Dermis lymphatic vessel endothelial cell (primary cell): ENCODE data around the gene SSX2IP. TPM values are rescaled to one million over a fixed set of nuclear protein-coding genes. Genes with fewer than 3 reads are reported as not detected.

Experiments
- total RNA-seq: library from RNA; depleted of rRNA; stranded (reverse); fragments of >200 nt; gene quantifications from 2 replicates; pipeline ENCODE4 v1.2.1, GENCODE V29; 2014

SSX2IP gene, protein sequence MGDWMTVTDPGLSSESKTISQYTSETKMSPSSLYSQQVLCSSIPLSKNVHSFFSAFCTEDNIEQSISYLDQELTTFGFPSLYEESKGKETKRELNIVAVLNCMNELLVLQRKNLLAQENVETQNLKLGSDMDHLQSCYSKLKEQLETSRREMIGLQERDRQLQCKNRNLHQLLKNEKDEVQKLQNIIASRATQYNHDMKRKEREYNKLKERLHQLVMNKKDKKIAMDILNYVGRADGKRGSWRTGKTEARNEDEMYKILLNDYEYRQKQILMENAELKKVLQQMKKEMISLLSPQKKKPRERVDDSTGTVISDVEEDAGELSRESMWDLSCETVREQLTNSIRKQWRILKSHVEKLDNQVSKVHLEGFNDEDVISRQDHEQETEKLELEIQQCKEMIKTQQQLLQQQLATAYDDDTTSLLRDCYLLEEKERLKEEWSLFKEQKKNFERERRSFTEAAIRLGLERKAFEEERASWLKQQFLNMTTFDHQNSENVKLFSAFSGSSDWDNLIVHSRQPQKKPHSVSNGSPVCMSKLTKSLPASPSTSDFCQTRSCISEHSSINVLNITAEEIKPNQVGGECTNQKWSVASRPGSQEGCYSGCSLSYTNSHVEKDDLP
- 0.98 and 1.6 TPM in 2 replicates for total RNA-seq

GRCh38 chr1:84690397-84691121, at the start of gene SSX2IP:
Gene SSX2IP (minus strand): TSS chr1:84690461. CDS start chr1:84671219, 19,242 bp downstream.

Other genes starting within 250 kb of the SSX2IP start
- 19.7 and 27.2 TPM in 2 replicates for gene RPF1, start 211.2 kb downstream of the SSX2IP start, total RNA-seq
- gene SPATA1, start 184.1 kb downstream of the SSX2IP start, total RNA-seq, result 0.86 and 1.2 TPM in 2 replicates
- gene GNG5, start 183.9 kb downstream of the SSX2IP start, total RNA-seq, result 7.9 and 10.9 TPM in 2 replicates
- 5.5 and 7.9 TPM in 2 replicates for gene CTBS, start 116.0 kb downstream of the SSX2IP start, total RNA-seq
- gene LPAR3, start 202.7 kb upstream of the SSX2IP start, total RNA-seq, result 0.09 and 0.11 TPM in 2 replicates